Esophagus mucosa (tissue), 1 donor: ENCODE data around the gene CENPX. TPM values are rescaled to one million over a fixed set of nuclear protein-coding genes. Genes with fewer than 3 reads are reported as not detected.
A peak's percentile ranks its signal among the peaks of the same experiment; 100 is the strongest.
"Not testable (repeated sequence)": the region's sequence is repeated elsewhere in the genome, so short reads cannot be mapped to it uniquely, and the experiment has no call there.

Experiments used
- ATAC-seq: fragments of 200-7000 bp; cut with Tn5 transposase; one replicate; pipeline ENCODE4 v1.9.1; 2020
- total RNA-seq: library from RNA; stranded (reverse); gene quantifications from one replicate; pipeline ENCODE4 v1.2.4, GENCODE V29; 2023
- donor health status: DM: yes; HTN: yes; CAD: no.

CENPX gene
- total RNA-seq, 1 donor from 2014 or later = 71.8 TPM

GRCh38 chr17:81996757-81997441, 25.8 kb downstream of the CENPX start:
- ATAC-seq = no peak

GRCh38 chr17:81996232-81996756, 26.4 kb downstream of the CENPX start:
- ATAC-seq = no peak

GRCh38 chr17:81995463-81996231, 27.0 kb downstream of the CENPX start:
- no peak for ATAC-seq

GRCh38 chr17:81994593-81995462, 27.9 kb downstream of the CENPX start:
- no peak for ATAC-seq

GRCh38 chr17:81993729-81994592, 28.7 kb downstream of the CENPX start:
- ATAC-seq = no peak

- ATAC-seq = no peak
Measured at GRCh38 chr17:81992306-81993102, 30.2 kb downstream of the CENPX start.

GRCh38 chr17:81991684-81992305, 30.9 kb downstream of the CENPX start:
- peak; percentile 88 for ATAC-seq

GRCh38 chr17:81990836-81991683, 31.6 kb downstream of the CENPX start:
- ATAC-seq = peak; percentile 51

- ATAC-seq = no peak
Measured at GRCh38 chr17:81987161-81987770, 35.4 kb downstream of the CENPX start.

- ATAC-seq = no peak
Measured at GRCh38 chr17:81986606-81987005, 36.1 kb downstream of the CENPX start.

GRCh38 chr17:81984773-81985410, 37.8 kb downstream of the CENPX start:
- no peak for ATAC-seq

- ATAC-seq = no peak
Measured at GRCh38 chr17:81983639-81984373, 38.9 kb downstream of the CENPX start.

- no peak for ATAC-seq
Measured at GRCh38 chr17:81983011-81983638, 39.6 kb downstream of the CENPX start.

- ATAC-seq = not testable (repeated sequence)
Measured at GRCh38 chr17:81981511-81981910, 41.2 kb downstream of the CENPX start.

GRCh38 chr17:81980707-81981343, 41.9 kb downstream of the CENPX start:
- ATAC-seq = no peak

- ATAC-seq = no peak
Measured at GRCh38 chr17:81980122-81980521, 42.6 kb downstream of the CENPX start.
